ENCODE data around the gene TTBK1. TPM values are rescaled to one million over a fixed set of nuclear protein-coding genes. Genes with fewer than 3 reads are reported as not detected.

Gene TTBK1
- total RNA-seq, 1 experiment from 2014 or later = not detected

GRCh38 chr6:43247114-43247999, 4.1 kb downstream of the TTBK1 start:
- Mint-ChIP-seq H3K27me3 (ENCODE audit: insufficient read depth, unreplicated experiment) (peaks cover 20% of the 10 kb centered on the region), H3K9me3 (ENCODE audit: unreplicated experiment) (no peaks in the 10 kb centered on the region), H3K4me1 (ENCODE audit: insufficient read depth, unreplicated experiment) (no peaks in the 10 kb centered on the region), H3K27ac (ENCODE audit: low read depth, unreplicated experiment) (no peak overlapping the region), H3K4me3 (ENCODE audit: unreplicated experiment) (peak overlapping the region; percentile 58), H3K36me3 (ENCODE audit: insufficient read depth, unreplicated experiment) (no peaks in the 10 kb centered on the region)
- CTCF ChIA-PET = interaction anchor here (0.8 kb wide), 1 partner anchor 18 kb away, joined by 3 read pairs; the partner anchor contains the start of gene DNPH1
- DNase-seq (ENCODE audit: unreplicated experiment) = peak; percentile 51
- no TSS peak for BruUV-seq (replicated peaks)
- intact Hi-C loops (cut with micrococcal nuclease) = no loop called here
- no peak for TF ChIP-seq CTCF (IDR thresholded peaks at IDR 0.05; ENCODE audit: unreplicated experiment)
- POLR2A ChIA-PET = interaction anchor here (0.6 to 0.7 kb wide), 2 partner anchors 113 to 268 kb away, joined by 3 to 4 read pairs; no protein-coding TSS in a partner anchor

- ChIA-PET CTCF (interaction anchor here (0.8 to 1.1 kb wide), 2 partner anchors 16 to 18 kb away, joined by 3 read pairs; partner anchors contain the start of gene DNPH1), POLR2A (interaction anchor here (0.7 kb wide), 1 partner anchor 268 kb away, joined by 4 read pairs; no protein-coding TSS in a partner anchor)
- no peaks in the 10 kb centered on the region for H3K36me3 Mint-ChIP-seq (ENCODE audit: insufficient read depth, unreplicated experiment)
- no TSS peak for BruUV-seq (replicated peaks)
- peaks cover 28% of the 10 kb centered on the region for H3K27me3 Mint-ChIP-seq (ENCODE audit: insufficient read depth, unreplicated experiment)
- intact Hi-C loops (cut with micrococcal nuclease) = no loop called here
- no peak for TF ChIP-seq CTCF (IDR thresholded peaks at IDR 0.05; ENCODE audit: unreplicated experiment)
- no peak overlapping the region for H3K4me3 Mint-ChIP-seq (ENCODE audit: unreplicated experiment)
- H3K9me3 Mint-ChIP-seq (ENCODE audit: unreplicated experiment) = no peaks in the 10 kb centered on the region
- no peak overlapping the region for H3K27ac Mint-ChIP-seq (ENCODE audit: low read depth, unreplicated experiment)
- no peaks in the 10 kb centered on the region for H3K4me1 Mint-ChIP-seq (ENCODE audit: insufficient read depth, unreplicated experiment)
- DNase-seq (ENCODE audit: unreplicated experiment) = no peak
Observed at GRCh38 chr6:43248101-43248500, 4.8 kb downstream of the TTBK1 start.

- TF ChIP-seq CTCF (IDR thresholded peaks at IDR 0.05; ENCODE audit: unreplicated experiment) = no peak
- no TSS peak for BruUV-seq (replicated peaks)
- Mint-ChIP-seq H3K27ac (ENCODE audit: low read depth, unreplicated experiment) (no peak overlapping the region), H3K27me3 (ENCODE audit: insufficient read depth, unreplicated experiment) (peaks cover 34% of the 10 kb centered on the region), H3K9me3 (ENCODE audit: unreplicated experiment) (no peaks in the 10 kb centered on the region), H3K36me3 (ENCODE audit: insufficient read depth, unreplicated experiment) (no peaks in the 10 kb centered on the region), H3K4me3 (ENCODE audit: unreplicated experiment) (no peak overlapping the region), H3K4me1 (ENCODE audit: insufficient read depth, unreplicated experiment) (no peaks in the 10 kb centered on the region)
- POLR2A ChIA-PET = no interaction called here
- CTCF ChIA-PET = interaction anchor here (1.1 kb wide), 1 partner anchor 15 kb away, joined by 3 read pairs; no protein-coding TSS in a partner anchor
- intact Hi-C loops (cut with micrococcal nuclease) = no loop called here
- no peak for DNase-seq (ENCODE audit: unreplicated experiment)
Observed at GRCh38 chr6:43248791-43249190, 5.5 kb downstream of the TTBK1 start.

GRCh38 chr6:43250992-43251373, 7.7 kb downstream of the TTBK1 start:
- ChIA-PET CTCF (no interaction called here), POLR2A (no interaction called here)
- Mint-ChIP-seq H3K36me3 (ENCODE audit: insufficient read depth, unreplicated experiment) (no peaks in the 10 kb centered on the region), H3K27ac (ENCODE audit: low read depth, unreplicated experiment) (no peak overlapping the region), H3K4me3 (ENCODE audit: unreplicated experiment) (no peak overlapping the region), H3K4me1 (ENCODE audit: insufficient read depth, unreplicated experiment) (no peaks in the 10 kb centered on the region), H3K9me3 (ENCODE audit: unreplicated experiment) (no peaks in the 10 kb centered on the region), H3K27me3 (ENCODE audit: insufficient read depth, unreplicated experiment) (peaks cover 39% of the 10 kb centered on the region)
- no peak for DNase-seq (ENCODE audit: unreplicated experiment)
- TF ChIP-seq CTCF (IDR thresholded peaks at IDR 0.05; ENCODE audit: unreplicated experiment) = no peak
- intact Hi-C loops (cut with micrococcal nuclease) = no loop called here
- BruUV-seq (replicated peaks) = no TSS peak
